IMR-90 (cell line): Measurements from ENCODE around the gene ZNF485. TPM values are rescaled to one million over a fixed set of nuclear protein-coding genes. Genes with fewer than 3 reads are reported as not detected.
A peak's percentile ranks its signal among the peaks of the same experiment; 100 is the strongest.

Experiments used
- ATAC-seq: fragments of 200-7000 bp; cut with Tn5 transposase; 2 replicates; pipeline ENCODE4 v1.9.1; 2020; ENCODE audit warnings: low read depth, mild to moderate bottlenecking, moderate library complexity
- BruUV-seq: library from RNA; stranded (reverse); fragments of 400-500 nt; replicated peaks from 2 replicates; lab custom pipeline; 2021; lab: Mats Ljungman, UMichigan
- CTCF ChIA-PET: fragments of 300-600 bp; formaldehyde crosslinking; extraction: SDS; loops from one replicate; lab custom pipeline; 2021; ENCODE audit warnings: antibody characterized with exemption; lab: Yijun Ruan, JAX
- POLR2A ChIA-PET: fragments of 300-600 bp; sonication (Branson Sonifier 250); formaldehyde crosslinking; loops from one replicate; lab custom pipeline; 2022; ENCODE audit warnings: antibody characterized with exemption; ENCODE audit not compliant: unreplicated experiment; lab: Charles Lee
- DNase-seq: peaks from one replicate; pipeline ENCODE4 v3.0.0; 2013
- H2AFZ ChIP-seq: replicated peaks from 2 replicates; pipeline ENCODE3; 2013; ENCODE audit warnings: low read length, mild to moderate bottlenecking; ENCODE audit not compliant: poor library complexity
- H2AK5ac ChIP-seq: 2 replicates; pipeline ENCODE4 v1.6.1; 2013; ENCODE audit warnings: low read depth, low read length, inconsistent platforms
- H2AK9ac ChIP-seq: replicated peaks from 2 replicates; pipeline ENCODE3; 2013; ENCODE audit warnings: mild to moderate bottlenecking, low read depth, low read length, moderate library complexity; ENCODE audit not compliant: poor library complexity
- H2BK120ac ChIP-seq: 2 replicates; pipeline ENCODE4 v1.6.1; 2013; ENCODE audit warnings: low read depth, low read length, inconsistent platforms
- H2BK15ac ChIP-seq: 3 replicates; pipeline ENCODE4 v1.6.1; 2013; ENCODE audit warnings: low read depth, low read length, inconsistent platforms
- H2BK20ac ChIP-seq: 2 replicates; pipeline ENCODE4 v1.6.1; 2013; ENCODE audit warnings: low read depth, mild to moderate bottlenecking, inconsistent platforms, low read length, moderate library complexity
- H2BK5ac ChIP-seq: 2 replicates; pipeline ENCODE4 v1.6.1; 2013; ENCODE audit warnings: mild to moderate bottlenecking, low read depth, low read length, inconsistent platforms; ENCODE audit not compliant: poor library complexity, severe bottlenecking
- H3K14ac ChIP-seq: replicated peaks from 2 replicates; pipeline ENCODE4 v1.6.1; 2013; ENCODE audit warnings: low read depth, low read length, inconsistent platforms
- H3K18ac ChIP-seq: 2 replicates; pipeline ENCODE4 v1.6.1; 2013; ENCODE audit warnings: low read depth, low read length, control low read depth
- H3K23ac ChIP-seq: 2 replicates; pipeline ENCODE4 v1.6.1; 2013; ENCODE audit warnings: low read depth, low read length, inconsistent platforms
- H3K27ac ChIP-seq: 2 replicates; pipeline ENCODE4 v1.5.1; 2013; ENCODE audit warnings: mild to moderate bottlenecking, control low read depth, low read length; ENCODE audit not compliant: insufficient read depth
- H3K27me3 ChIP-seq: 2 replicates; pipeline ENCODE4 v1.6.1; 2013; ENCODE audit warnings: low read length; ENCODE audit not compliant: control insufficient read depth, insufficient read depth
- H3K36me3 ChIP-seq: 2 replicates; pipeline ENCODE4 v1.6.1; 2013; ENCODE audit warnings: low read length, mixed read lengths; ENCODE audit not compliant: control insufficient read depth, insufficient read depth
- H3K4ac ChIP-seq: 2 replicates; pipeline ENCODE4 v1.6.1; 2013; ENCODE audit warnings: low read depth, low read length, inconsistent platforms
- H3K4me1 ChIP-seq: 2 replicates; pipeline ENCODE4 v1.6.1; 2013; ENCODE audit warnings: low read length, mixed read lengths; ENCODE audit not compliant: control insufficient read depth, insufficient read depth
- H3K4me2 ChIP-seq: 2 replicates; pipeline ENCODE4 v1.6.1; 2013; ENCODE audit warnings: low read depth, mild to moderate bottlenecking, control low read depth, low read length, moderate library complexity
- H3K4me3 ChIP-seq: 2 replicates; pipeline ENCODE4 v1.5.1; 2013; ENCODE audit warnings: low read depth, mild to moderate bottlenecking, control low read depth, low read length, moderate library complexity; ENCODE audit not compliant: insufficient read depth
- H3K56ac ChIP-seq: 2 replicates; pipeline ENCODE4 v1.6.1; 2013; ENCODE audit warnings: low read length, inconsistent platforms; ENCODE audit not compliant: insufficient read depth; ENCODE audit errors: extremely low read depth
- H3K79me1 ChIP-seq, 2 experiments: 2 replicates each; pipeline ENCODE4 v1.6.1; 2013; ENCODE audit warnings: low read length in 2 of 2, inconsistent platforms in 1 of 2, low read depth in 1 of 2
- H3K9ac ChIP-seq: 2 replicates; pipeline ENCODE4 v1.6.1; 2013; ENCODE audit warnings: low read depth, low read length, control low read depth
- H3K9me1 ChIP-seq: 2 replicates; pipeline ENCODE4 v1.6.1; 2013; ENCODE audit warnings: low read length, inconsistent platforms; ENCODE audit not compliant: insufficient read depth
- H3K9me3 ChIP-seq: 2 replicates; pipeline ENCODE4 v1.6.1; 2013; ENCODE audit warnings: low read length; ENCODE audit not compliant: control insufficient read depth, insufficient read depth
- H4K20me1 ChIP-seq: 2 replicates; pipeline ENCODE4 v1.6.1; 2013; ENCODE audit warnings: low read length, inconsistent platforms; ENCODE audit not compliant: insufficient read depth
- H4K5ac ChIP-seq: 2 replicates; pipeline ENCODE4 v1.6.1; 2013; ENCODE audit warnings: mild to moderate bottlenecking, low read depth, low read length, control low read depth
- H4K8ac ChIP-seq, 2 experiments: 2 replicates each; pipeline ENCODE4 v1.6.1; 2013; ENCODE audit warnings: low read depth in 2 of 2, low read length in 2 of 2, control low read depth in 1 of 2, inconsistent platforms in 1 of 2
- H4K91ac ChIP-seq: 2 replicates; pipeline ENCODE4 v1.6.1; 2013; ENCODE audit warnings: low read depth, low read length, inconsistent platforms; ENCODE audit not compliant: insufficient read depth
- BHLHE40 ChIP-seq: fragments of 150-350 bp; IDR thresholded peaks from 2 replicates; pipeline ENCODE4 v1.6.1; 2016; ENCODE audit warnings: mild to moderate bottlenecking, low read depth, low read length
- CEBPB ChIP-seq: IDR thresholded peaks from 2 replicates; pipeline ENCODE4 v1.6.1; 2012; ENCODE audit warnings: low read depth, low read length, improper control_type of control experiment
- FOS ChIP-seq: fragments of 150-350 bp; IDR thresholded peaks from 2 replicates; pipeline ENCODE4 v1.6.1; 2016; ENCODE audit warnings: low read depth, low read length
- MAFK ChIP-seq: IDR thresholded peaks from 2 replicates; pipeline ENCODE4 v1.6.1; 2012; ENCODE audit warnings: low read depth, low read length, improper control_type of control experiment
- MAZ ChIP-seq: IDR thresholded peaks from 2 replicates; pipeline ENCODE4 v1.6.1; 2012; ENCODE audit warnings: low read depth, mild to moderate bottlenecking, low read length, improper control_type of control experiment, moderate library complexity, borderline replicate concordance
- MXI1 ChIP-seq: IDR thresholded peaks from 2 replicates; pipeline ENCODE4 v1.6.1; 2012; ENCODE audit warnings: low read depth, mild to moderate bottlenecking, low read length, moderate library complexity, borderline replicate concordance
- NFE2L2 ChIP-seq: fragments of 150-350 bp; IDR thresholded peaks from 2 replicates; pipeline ENCODE4 v1.6.1; 2016; ENCODE audit warnings: low read depth, mild to moderate bottlenecking, low read length
- POLR2A ChIP-seq: IDR thresholded peaks from 2 replicates; pipeline ENCODE4 v1.6.1; 2012; ENCODE audit warnings: mild to moderate bottlenecking, low read depth, low read length
- RCOR1 ChIP-seq: IDR thresholded peaks from 2 replicates; pipeline ENCODE4 v1.6.1; 2012; ENCODE audit warnings: mild to moderate bottlenecking, low read length, improper control_type of control experiment; ENCODE audit not compliant: insufficient replicate concordance
- SMC3 ChIP-seq: fragments of 150-350 bp; IDR thresholded peaks from 2 replicates; pipeline ENCODE4 v1.6.1; 2016; ENCODE audit warnings: low read depth, mild to moderate bottlenecking, antibody characterized with exemption, low read length, moderate library complexity
- WGBS, 2 experiments: methylation state at CpG; one replicate each; pipeline versions ENCODE4 v1.1.5 to v1.1.7; 2013; ENCODE audit warnings: missing lambda C conversion rate in 2 of 2; ENCODE audit not compliant: insufficient read length in 1 of 2; ENCODE audit errors: extremely low coverage in 2 of 2; 5-methylcytosine and 5-hydroxymethylcytosine counted together
- dilution Hi-C: fragments of 300-500 bp; cut with HindIII; formaldehyde crosslinking; loops from one replicate; pipeline ENCODE4 v1.14.3; 2018; ENCODE audit warnings: low sequenced_read_pairs; ENCODE audit not compliant: unreplicated experiment
- in situ Hi-C: fragments of 300-500 bp; cut with MboI; formaldehyde crosslinking; loops from 3 replicates; pipeline ENCODE4 v1.14.3; 2019; ENCODE audit warnings: low sequenced_read_pairs, inconsistent platforms, mixed read lengths
- intact Hi-C: fragments of 100-400 bp; cut with micrococcal nuclease; formaldehyde crosslinking; loops from 2 replicates; pipeline ENCODE4 v1.10.0; 2022
- polyA plus RNA-seq, 3 experiments: library from polyadenylated mRNA; depleted of rRNA; stranded (reverse); fragments of >200 nt; gene quantifications; 2 replicates each; pipeline ENCODE4 v1.2.3, GENCODE V29; 2012; ENCODE audit warnings: low replicate concordance in 1 of 3
- total RNA-seq: library from RNA; depleted of rRNA; stranded (reverse); fragments of >200 nt; gene quantifications from 2 replicates; pipeline ENCODE4 v1.2.3, GENCODE V29; 2012
- TF ChIP-seq, protein P1 (sequence below): conservative IDR thresholded peaks from 2 replicates; pipeline ENCODE4 v1.5.1; 2012; ENCODE audit warnings: mild to moderate bottlenecking, low read depth, low read length, improper control_type of control experiment

The ZNF485 gene
- total and polyA plus RNA-seq, 2 of the 4 experiments (the other 2 are of a cell fraction) = 1.0 to 2.2 TPM

DNA sequence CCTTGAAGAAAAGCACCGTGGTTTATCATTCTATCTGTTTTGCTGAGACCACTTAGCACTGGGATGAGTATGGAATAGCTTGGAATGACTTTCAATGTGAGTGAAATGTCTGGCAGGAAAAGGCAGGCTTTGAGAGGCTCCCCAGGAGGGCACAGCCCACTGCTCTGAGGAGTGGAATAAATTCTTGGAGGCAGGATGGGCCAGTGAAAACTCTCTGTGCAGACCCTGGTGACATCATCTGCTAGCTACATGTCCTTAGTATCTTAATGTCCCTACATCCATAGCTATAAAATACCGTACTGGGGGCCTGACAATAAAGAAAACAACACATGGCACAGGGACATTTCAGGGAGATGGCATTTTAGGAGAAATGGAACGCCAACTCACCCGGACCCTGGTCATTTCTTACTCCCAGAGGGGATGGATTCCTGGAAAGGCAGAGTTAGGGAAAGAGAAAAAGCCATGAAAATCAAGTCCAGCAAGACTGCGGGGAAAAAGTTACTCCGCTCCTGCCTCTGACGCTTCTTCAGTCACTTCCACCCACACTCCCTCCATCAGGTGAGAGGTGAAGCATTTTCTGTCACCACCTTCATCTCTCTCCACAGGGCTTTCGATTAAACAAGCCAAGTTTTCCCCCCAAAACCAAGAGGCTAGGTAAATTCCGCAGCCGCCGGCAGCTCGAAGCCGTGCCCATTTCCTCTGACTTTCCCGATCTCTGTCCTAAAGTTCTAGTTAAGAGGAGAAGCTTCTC lies 32.8 kb upstream of the ZNF485 start (continued):
- TF ChIP-seq MAFK = no peak

DNA sequence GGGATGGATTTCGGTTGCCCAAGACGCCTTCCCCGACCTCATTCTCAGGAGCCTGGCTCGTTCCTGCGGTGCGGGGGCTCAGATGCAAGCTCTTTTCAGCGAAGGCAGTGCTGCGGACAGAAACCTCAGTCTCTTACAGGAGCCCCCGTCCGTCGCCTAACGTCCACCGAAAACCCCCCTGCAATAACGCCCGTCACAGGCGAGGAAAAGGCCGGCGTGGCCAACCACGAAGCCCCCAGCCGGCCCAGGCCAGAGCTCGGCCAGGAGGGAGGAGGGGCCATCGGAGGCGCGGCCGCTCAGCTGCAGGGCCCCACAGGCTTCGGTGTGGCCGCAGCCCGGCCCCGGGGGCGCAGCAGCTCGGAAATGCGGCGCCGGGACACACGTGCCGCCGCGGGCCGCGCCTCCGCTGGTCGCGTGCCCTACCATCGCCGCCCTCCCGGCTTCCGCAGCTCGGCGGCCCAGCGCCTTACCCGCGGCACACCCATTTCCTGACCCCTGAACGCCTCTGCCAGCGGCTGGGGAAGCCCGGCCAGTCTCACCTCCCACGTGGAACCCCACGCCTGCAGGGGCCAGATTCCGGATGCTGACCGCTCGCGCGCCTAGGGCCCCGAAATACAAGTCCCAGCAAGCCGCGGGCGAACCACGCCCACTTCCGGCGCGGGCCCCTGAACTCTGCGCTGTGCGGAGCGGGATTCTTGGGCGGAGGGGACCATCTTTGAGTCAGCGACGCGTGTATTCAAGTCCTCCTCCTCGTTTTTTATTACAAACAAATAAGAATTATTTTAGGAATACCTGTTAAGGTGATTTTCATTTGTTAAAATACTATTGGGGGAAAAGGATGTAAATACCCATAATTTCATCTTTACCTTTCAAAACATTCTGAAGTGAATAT lies 32.0 kb upstream of the ZNF485 start, which contains the start of gene ZNF239:
Gene ZNF239 (minus strand): TSS at position 616 of the 892 bp plus-strand sequence. CDS start 16,537 bp downstream, outside the sequence.
- Histone ChIP-seq H2BK120ac (peak within 1 kb of the TSS; percentile 51), H3K4me1 (no peaks in the 10 kb centered on the region), H4K5ac (peak within 1 kb of the TSS; percentile 69), H3K56ac (peak within 1 kb of the TSS; percentile 46; the same call in 1 of the 2 replicates), H3K4me2 (peak within 1 kb of the TSS; percentile 70), H3K18ac (no peak within 1 kb of the TSS), H3K79me1 (peaks cover 6 to 7% of the 10 kb centered on the region in 2 experiments; a peak in 2 of 4 replicates), H3K4ac (peak within 1 kb of the TSS; percentile 75), H4K20me1 (no peaks in the 10 kb centered on the region), H2BK5ac (no peak within 1 kb of the TSS), H2AFZ (peak within 1 kb of the TSS; percentile 94), H2BK15ac (no peak within 1 kb of the TSS), H2AK9ac (peak within 1 kb of the TSS; percentile 67), H3K9ac (peak within 1 kb of the TSS; percentile 52), H3K4me3 (peak within 1 kb of the TSS; percentile 62), H3K14ac (peak within 1 kb of the TSS; percentile 65), H3K9me3 (no peaks in the 10 kb centered on the region), H3K23ac (peak within 1 kb of the TSS; percentile 84), H3K9me1 (no peaks in the 10 kb centered on the region), H3K27ac (peak within 1 kb of the TSS; percentile 30; the same call in 1 of the 2 replicates), H4K91ac (peak within 1 kb of the TSS; percentile 47), H2BK20ac (no peak within 1 kb of the TSS; the same call in 1 of the 2 replicates), H2AK5ac (peak within 1 kb of the TSS; percentile 23; the same call in 1 of the 2 replicates), H4K8ac (peak within 1 kb of the TSS; percentile 80 to 90), H3K27me3 (no peaks in the 10 kb centered on the region), H3K36me3 (no peaks in the 10 kb centered on the region)
- DNase-seq = peak; percentile 84
- no TSS peak for BruUV-seq
- in situ Hi-C loops (no loop called here), intact Hi-C loops (no loop called here), dilution Hi-C loops (no loop called here)
- POLR2A ChIA-PET = no interaction called here
- peak; percentile 97 for ATAC-seq
- 0% methylated on average over 10 of the region's 78 CpGs; no CpG with 5 or more reads in 1 of the 2 experiments for WGBS, 2 experiments
- CTCF ChIA-PET = interaction anchor here (1.5 kb wide), 1 partner anchor 11 kb away, joined by 3 read pairs; no protein-coding TSS in a partner anchor
- TF ChIP-seq POLR2A = no peak; the same call in 1 of the 2 replicates
- peak; percentile 91 for TF ChIP-seq MXI1
- TF ChIP-seq RCOR1 = no peak
- 0 out of 2 replicates have a peak, but pooled peaks have one; percentile 1 for TF ChIP-seq SMC3
- TF ChIP-seq MAZ = no peak
- peak; percentile 97 for TF ChIP-seq BHLHE40
- TF ChIP-seq, protein P1, sequence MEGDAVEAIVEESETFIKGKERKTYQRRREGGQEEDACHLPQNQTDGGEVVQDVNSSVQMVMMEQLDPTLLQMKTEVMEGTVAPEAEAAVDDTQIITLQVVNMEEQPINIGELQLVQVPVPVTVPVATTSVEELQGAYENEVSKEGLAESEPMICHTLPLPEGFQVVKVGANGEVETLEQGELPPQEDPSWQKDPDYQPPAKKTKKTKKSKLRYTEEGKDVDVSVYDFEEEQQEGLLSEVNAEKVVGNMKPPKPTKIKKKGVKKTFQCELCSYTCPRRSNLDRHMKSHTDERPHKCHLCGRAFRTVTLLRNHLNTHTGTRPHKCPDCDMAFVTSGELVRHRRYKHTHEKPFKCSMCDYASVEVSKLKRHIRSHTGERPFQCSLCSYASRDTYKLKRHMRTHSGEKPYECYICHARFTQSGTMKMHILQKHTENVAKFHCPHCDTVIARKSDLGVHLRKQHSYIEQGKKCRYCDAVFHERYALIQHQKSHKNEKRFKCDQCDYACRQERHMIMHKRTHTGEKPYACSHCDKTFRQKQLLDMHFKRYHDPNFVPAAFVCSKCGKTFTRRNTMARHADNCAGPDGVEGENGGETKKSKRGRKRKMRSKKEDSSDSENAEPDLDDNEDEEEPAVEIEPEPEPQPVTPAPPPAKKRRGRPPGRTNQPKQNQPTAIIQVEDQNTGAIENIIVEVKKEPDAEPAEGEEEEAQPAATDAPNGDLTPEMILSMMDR = no peak
- no peak for TF ChIP-seq NFE2L2
- 0 out of 2 replicates have a peak, but pooled peaks have one; percentile 19 for TF ChIP-seq CEBPB
- TF ChIP-seq FOS = no peak
